ENCODE measurements around the gene UBE2I. TPM values are rescaled to one million over a fixed set of nuclear protein-coding genes. Genes with fewer than 3 reads are reported as not detected.

Gene UBE2I
- total and polyA plus RNA-seq, 2 of the 4 experiments (the other 2 are of a cell fraction) = 30.8 to 140 TPM

DNA sequence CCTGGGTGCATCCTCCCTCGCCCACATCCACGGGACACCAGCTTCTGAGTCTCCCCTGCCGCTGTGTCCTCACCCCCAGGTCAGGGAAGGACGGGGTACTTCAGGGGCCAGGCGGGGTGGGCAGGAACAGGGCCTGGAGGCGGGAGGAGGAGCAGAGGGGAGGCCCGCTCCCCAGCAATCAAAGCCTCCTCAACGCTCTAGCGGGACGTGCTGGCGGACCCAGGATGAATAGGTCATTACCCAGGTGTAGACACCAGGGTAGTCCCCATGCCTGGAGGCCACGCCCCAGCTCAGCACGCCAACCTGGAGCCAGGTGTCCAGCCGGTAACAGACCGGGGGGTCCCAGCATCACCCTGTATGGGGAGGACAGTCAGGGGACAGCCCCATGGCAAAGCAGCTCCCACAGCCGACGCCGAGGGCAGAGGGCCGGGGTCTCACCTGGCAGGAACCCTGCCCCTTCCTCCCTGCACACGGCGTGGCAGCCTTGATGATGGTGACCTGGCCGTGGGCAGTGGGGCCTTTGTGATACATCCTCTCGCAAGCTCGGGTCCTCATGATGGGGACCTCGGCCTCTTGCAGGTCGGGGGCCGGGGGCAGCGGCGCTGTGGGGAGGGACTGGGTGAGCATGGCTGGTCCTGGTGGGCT is 29.4 kb upstream of the UBE2I start:
- Histone ChIP-seq H4K5ac (ENCODE audit: low read depth, low read length) (no peak overlapping the region), H3K4ac (ENCODE audit: low read depth, low read length) (no peak overlapping the region), H4K20me1 (ENCODE audit: insufficient read depth, low read length) (no peaks in the 10 kb centered on the region), H4K8ac (ENCODE audit: low read depth in 2 of 2, low read length in 2 of 2) (no peak overlapping the region), H3K56ac (ENCODE audit: extremely low read depth, insufficient read depth, low read length) (no peak overlapping the region), H2BK20ac (ENCODE audit: low read depth, low read length) (no peak overlapping the region), H2BK5ac (ENCODE audit: low read depth, low read length, poor library complexity, severe bottlenecking) (no peak overlapping the region), H3K14ac (replicated peaks; ENCODE audit: low read depth, low read length) (no peak overlapping the region), H2AFZ (replicated peaks; ENCODE audit: low read length, poor library complexity) (no peak overlapping the region), H2AK5ac (ENCODE audit: low read depth, low read length) (no peak overlapping the region), H3K27me3 (ENCODE audit: control insufficient read depth, insufficient read depth, low read length) (peaks cover 67% of the 10 kb centered on the region), H3K9ac (ENCODE audit: low read depth, low read length) (no peak overlapping the region), H2BK120ac (ENCODE audit: low read depth, low read length) (no peak overlapping the region), H3K27ac (ENCODE audit: insufficient read depth, low read length) (no peak overlapping the region), H3K4me1 (ENCODE audit: control insufficient read depth, insufficient read depth, low read length) (no peaks in the 10 kb centered on the region), H2AK9ac (replicated peaks; ENCODE audit: low read depth, low read length, poor library complexity) (no peak overlapping the region), H3K18ac (ENCODE audit: low read depth, low read length) (no peak overlapping the region), H3K36me3 (ENCODE audit: control insufficient read depth, insufficient read depth, low read length) (no peaks in the 10 kb centered on the region), H3K9me3 (ENCODE audit: control insufficient read depth, insufficient read depth, low read length) (peaks cover 2% of the 10 kb centered on the region; the same call in 1 of the 2 replicates), H3K79me1 (ENCODE audit: low read depth in 1 of 2, low read length in 2 of 2) (no peaks in the 10 kb centered on the region), H3K4me2 (ENCODE audit: low read depth, low read length) (no peak overlapping the region), H3K23ac (ENCODE audit: low read depth, low read length) (no peak overlapping the region), H4K91ac (ENCODE audit: insufficient read depth, low read depth, low read length) (no peak overlapping the region), H2BK15ac (ENCODE audit: low read depth, low read length) (no peak overlapping the region), H3K4me3 (ENCODE audit: insufficient read depth, low read depth, low read length) (no peak overlapping the region), H3K9me1 (ENCODE audit: insufficient read depth, low read length) (no peaks in the 10 kb centered on the region)
- DNase-seq (no peak), ATAC-seq (ENCODE audit: low read depth) (no peak)
- ChIA-PET CTCF (no interaction called here), POLR2A (ENCODE audit: unreplicated experiment) (no interaction called here)
- in situ Hi-C loops (cut with MboI; ENCODE audit: low sequenced_read_pairs) = no loop called here
- intact Hi-C loops (cut with micrococcal nuclease) = no loop called here
- WGBS, 2 experiments (ENCODE audit: extremely low coverage in 2 of 2, insufficient read length in 1 of 2) = 89% methylated on average over 14 of the region's 29 CpGs; no CpG with 5 or more reads in 1 of the 2 experiments
- no TSS peak for BruUV-seq (replicated peaks)
- dilution Hi-C loops (cut with HindIII; ENCODE audit: low sequenced_read_pairs, unreplicated experiment) = no loop called here
- TF ChIP-seq CEBPB (IDR thresholded peaks at IDR 0.05; ENCODE audit: low read depth, low read length) = no peak
